ENCODE measurements around the gene CHRM2. TPM values are rescaled to one million over a fixed set of nuclear protein-coding genes. Genes with fewer than 3 reads are reported as not detected.

CHRM2 gene
- polyA plus RNA-seq, 1 donor (not counting 4 experiments of a cell fraction or from before 2014, with no cell fraction given), result not detected

DNA sequence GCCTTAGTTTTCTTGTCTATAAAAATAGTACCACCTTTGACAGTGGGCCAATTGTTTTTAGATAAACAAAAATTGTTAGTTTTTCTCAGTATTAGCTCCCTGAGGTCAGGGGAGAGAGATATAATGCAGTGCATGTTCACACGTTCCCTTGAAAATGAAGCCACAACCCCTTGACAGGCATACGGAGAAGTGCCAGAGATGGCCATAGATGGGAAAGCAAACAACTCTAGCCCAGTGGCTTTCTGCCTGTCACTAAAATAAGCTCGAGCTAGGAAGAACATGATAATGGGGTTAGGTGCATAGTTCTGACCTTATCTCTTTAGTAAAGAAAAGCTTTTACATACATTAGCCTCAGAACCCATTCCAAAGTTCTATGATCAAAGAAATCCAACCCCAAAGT is 124.9 kb downstream of the CHRM2 start:
- no peak for TF ChIP-seq EZH2 (IDR thresholded peaks at IDR 0.05; ENCODE audit: low read length)
- no peak overlapping the region for H3K27ac ChIP-seq (ENCODE audit: control insufficient read depth, insufficient read depth, low read length)
- H3K9me3 ChIP-seq (ENCODE audit: control insufficient read depth, low read depth, low read length), result no peaks in the 10 kb centered on the region
- dilution Hi-C loops (cut with MboI; ENCODE audit: extremely low pct_ligation_motif_present, low sequenced_read_pairs), result no loop called here
- no peak overlapping the region for H3K9ac ChIP-seq (ENCODE audit: control insufficient read depth, extremely low read depth, insufficient read depth, low read length)
- no peaks in the 10 kb centered on the region for H3K79me2 ChIP-seq (ENCODE audit: control insufficient read depth, insufficient read depth, low read length)
- DNase-seq (ENCODE audit: low read depth, low spot score), result no peak
- H3K4me3 ChIP-seq (ENCODE audit: control insufficient read depth in 2 of 3, extremely low read depth in 1 of 3, insufficient read depth in 2 of 3, low read depth in 1 of 3, low read length in 3 of 3), result no peak overlapping the region
- H3K27me3 ChIP-seq (ENCODE audit: control insufficient read depth, extremely low read depth, insufficient read depth, low read length), result no peaks in the 10 kb centered on the region
- FAIRE-seq, result no peak
- no peak overlapping the region for H2AFZ ChIP-seq (ENCODE audit: control insufficient read depth, low read length)
- H3K9me1 ChIP-seq (ENCODE audit: control insufficient read depth, extremely low read depth, insufficient read depth, low read length), result no peaks in the 10 kb centered on the region
- H3K36me3 ChIP-seq (ENCODE audit: control insufficient read depth in 2 of 2, extremely low read depth in 1 of 2, insufficient read depth in 2 of 2, low read length in 2 of 2), result no peaks in the 10 kb centered on the region
- no peaks in the 10 kb centered on the region for H4K20me1 ChIP-seq (ENCODE audit: control insufficient read depth, extremely low read depth, insufficient read depth, low read length)
- no peak overlapping the region for H3K4me2 ChIP-seq (ENCODE audit: control insufficient read depth, extremely low read depth, insufficient read depth, low read depth, low read length)
- no peaks in the 10 kb centered on the region for H3K4me1 ChIP-seq (ENCODE audit: control insufficient read depth, extremely low read depth, insufficient read depth, low read length)

DNA sequence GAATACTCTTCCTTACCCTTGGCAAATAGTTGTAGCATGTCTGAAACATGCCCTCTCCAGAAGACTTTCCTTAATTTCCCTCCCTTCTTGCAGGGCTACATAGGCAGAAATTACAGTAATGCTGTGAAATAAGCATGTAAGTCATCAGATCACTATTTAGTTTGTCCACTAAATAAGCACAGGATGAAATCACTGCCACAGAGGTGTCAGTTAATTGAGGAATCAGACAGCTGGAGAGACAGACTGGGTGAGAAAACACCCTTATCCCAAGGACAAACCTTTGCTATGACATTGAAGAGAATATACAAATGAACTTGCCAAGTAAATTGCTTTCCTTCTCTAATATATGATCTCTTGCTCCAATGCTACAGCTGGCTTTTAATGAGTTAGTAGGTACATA is 129.3 kb downstream of the CHRM2 start:
- dilution Hi-C loops (cut with MboI; ENCODE audit: extremely low pct_ligation_motif_present, low sequenced_read_pairs), result no loop called here
- Histone ChIP-seq H3K9me3 (ENCODE audit: control insufficient read depth, low read depth, low read length) (no peaks in the 10 kb centered on the region), H2AFZ (ENCODE audit: control insufficient read depth, low read length) (no peak overlapping the region), H3K36me3 (ENCODE audit: control insufficient read depth in 2 of 2, extremely low read depth in 1 of 2, insufficient read depth in 2 of 2, low read length in 2 of 2) (no peaks in the 10 kb centered on the region), H3K27me3 (ENCODE audit: control insufficient read depth, extremely low read depth, insufficient read depth, low read length) (no peaks in the 10 kb centered on the region), H3K9ac (ENCODE audit: control insufficient read depth, extremely low read depth, insufficient read depth, low read length) (no peak overlapping the region), H3K9me1 (ENCODE audit: control insufficient read depth, extremely low read depth, insufficient read depth, low read length) (no peaks in the 10 kb centered on the region), H3K4me1 (ENCODE audit: control insufficient read depth, extremely low read depth, insufficient read depth, low read length) (no peaks in the 10 kb centered on the region), H3K4me2 (ENCODE audit: control insufficient read depth, extremely low read depth, insufficient read depth, low read depth, low read length) (no peak overlapping the region), H4K20me1 (ENCODE audit: control insufficient read depth, extremely low read depth, insufficient read depth, low read length) (no peaks in the 10 kb centered on the region), H3K27ac (ENCODE audit: control insufficient read depth, insufficient read depth, low read length) (no peak overlapping the region), H3K4me3 (ENCODE audit: control insufficient read depth in 2 of 3, extremely low read depth in 1 of 3, insufficient read depth in 2 of 3, low read depth in 1 of 3, low read length in 3 of 3) (no peak overlapping the region), H3K79me2 (ENCODE audit: control insufficient read depth, insufficient read depth, low read length) (no peaks in the 10 kb centered on the region)
- DNase-seq (ENCODE audit: low read depth, low spot score), result no peak
- TF ChIP-seq CTCF (optimal IDR thresholded peaks at IDR 0.05 in 1 of 3, IDR thresholded peaks at IDR 0.05 in 1 of 3, conservative IDR thresholded peaks at IDR 0.05 in 1 of 3; ENCODE audit: extremely low read depth in 1 of 3, insufficient read depth in 2 of 3, low read length in 3 of 3) (no peak), EZH2 (IDR thresholded peaks at IDR 0.05; ENCODE audit: low read length) (no peak)
- FAIRE-seq, result no peak

GRCh38 chr7:136998495-136998894 is 130.0 kb downstream of the CHRM2 start:
- Histone ChIP-seq H3K4me1 (ENCODE audit: control insufficient read depth, extremely low read depth, insufficient read depth, low read length) (no peaks in the 10 kb centered on the region), H3K36me3 (ENCODE audit: control insufficient read depth in 2 of 2, extremely low read depth in 1 of 2, insufficient read depth in 2 of 2, low read length in 2 of 2) (no peaks in the 10 kb centered on the region), H3K79me2 (ENCODE audit: control insufficient read depth, insufficient read depth, low read length) (no peaks in the 10 kb centered on the region), H3K27me3 (ENCODE audit: control insufficient read depth, extremely low read depth, insufficient read depth, low read length) (no peaks in the 10 kb centered on the region), H2AFZ (ENCODE audit: control insufficient read depth, low read length) (no peak overlapping the region), H3K27ac (ENCODE audit: control insufficient read depth, insufficient read depth, low read length) (no peak overlapping the region), H3K9me3 (ENCODE audit: control insufficient read depth, low read depth, low read length) (no peaks in the 10 kb centered on the region), H4K20me1 (ENCODE audit: control insufficient read depth, extremely low read depth, insufficient read depth, low read length) (no peaks in the 10 kb centered on the region), H3K4me2 (ENCODE audit: control insufficient read depth, extremely low read depth, insufficient read depth, low read depth, low read length) (no peak overlapping the region), H3K4me3 (ENCODE audit: control insufficient read depth in 2 of 3, extremely low read depth in 1 of 3, insufficient read depth in 2 of 3, low read depth in 1 of 3, low read length in 3 of 3) (no peak overlapping the region), H3K9me1 (ENCODE audit: control insufficient read depth, extremely low read depth, insufficient read depth, low read length) (no peaks in the 10 kb centered on the region), H3K9ac (ENCODE audit: control insufficient read depth, extremely low read depth, insufficient read depth, low read length) (no peak overlapping the region)
- FAIRE-seq (no peak), DNase-seq (ENCODE audit: low read depth, low spot score) (no peak)
- TF ChIP-seq CTCF (optimal IDR thresholded peaks at IDR 0.05 in 1 of 3, IDR thresholded peaks at IDR 0.05 in 1 of 3, conservative IDR thresholded peaks at IDR 0.05 in 1 of 3; ENCODE audit: extremely low read depth in 1 of 3, insufficient read depth in 2 of 3, low read length in 3 of 3) (no peak), EZH2 (IDR thresholded peaks at IDR 0.05; ENCODE audit: low read length) (no peak)
- dilution Hi-C loops (cut with MboI; ENCODE audit: extremely low pct_ligation_motif_present, low sequenced_read_pairs), result no loop called here
